IMR-90 (cell line): ENCODE results near the gene ZNF19. TPM values are rescaled to one million over a fixed set of nuclear protein-coding genes. Genes with fewer than 3 reads are reported as not detected.

ENCODE experiments used
- ATAC-seq: fragments of 200-7000 bp; cut with Tn5 transposase; 2 replicates; pipeline ENCODE4 v1.9.1; 2020; ENCODE audit warnings: low read depth, mild to moderate bottlenecking, moderate library complexity
- BruUV-seq: library from RNA; stranded (reverse); fragments of 400-500 nt; replicated peaks from 2 replicates; lab custom pipeline; 2021; lab: Mats Ljungman, UMichigan
- CTCF ChIA-PET: fragments of 300-600 bp; formaldehyde crosslinking; extraction: SDS; loops from one replicate; lab custom pipeline; 2021; ENCODE audit warnings: antibody characterized with exemption; lab: Yijun Ruan, JAX
- POLR2A ChIA-PET: fragments of 300-600 bp; sonication (Branson Sonifier 250); formaldehyde crosslinking; loops from one replicate; lab custom pipeline; 2022; ENCODE audit warnings: antibody characterized with exemption; ENCODE audit not compliant: unreplicated experiment; lab: Charles Lee
- DNase-seq: peaks from one replicate; pipeline ENCODE4 v3.0.0; 2013
- H2AFZ ChIP-seq: replicated peaks from 2 replicates; pipeline ENCODE3; 2013; ENCODE audit warnings: low read length, mild to moderate bottlenecking; ENCODE audit not compliant: poor library complexity
- H2AK5ac ChIP-seq: 2 replicates; pipeline ENCODE4 v1.6.1; 2013; ENCODE audit warnings: low read depth, low read length, inconsistent platforms
- H2AK9ac ChIP-seq: replicated peaks from 2 replicates; pipeline ENCODE3; 2013; ENCODE audit warnings: mild to moderate bottlenecking, low read depth, low read length, moderate library complexity; ENCODE audit not compliant: poor library complexity
- H2BK120ac ChIP-seq: 2 replicates; pipeline ENCODE4 v1.6.1; 2013; ENCODE audit warnings: low read depth, low read length, inconsistent platforms
- H2BK15ac ChIP-seq: 3 replicates; pipeline ENCODE4 v1.6.1; 2013; ENCODE audit warnings: low read depth, low read length, inconsistent platforms
- H2BK20ac ChIP-seq: 2 replicates; pipeline ENCODE4 v1.6.1; 2013; ENCODE audit warnings: low read depth, mild to moderate bottlenecking, inconsistent platforms, low read length, moderate library complexity
- H2BK5ac ChIP-seq: 2 replicates; pipeline ENCODE4 v1.6.1; 2013; ENCODE audit warnings: mild to moderate bottlenecking, low read depth, low read length, inconsistent platforms; ENCODE audit not compliant: poor library complexity, severe bottlenecking
- H3K14ac ChIP-seq: replicated peaks from 2 replicates; pipeline ENCODE4 v1.6.1; 2013; ENCODE audit warnings: low read depth, low read length, inconsistent platforms
- H3K18ac ChIP-seq: 2 replicates; pipeline ENCODE4 v1.6.1; 2013; ENCODE audit warnings: low read depth, low read length, control low read depth
- H3K23ac ChIP-seq: 2 replicates; pipeline ENCODE4 v1.6.1; 2013; ENCODE audit warnings: low read depth, low read length, inconsistent platforms
- H3K27ac ChIP-seq: 2 replicates; pipeline ENCODE4 v1.5.1; 2013; ENCODE audit warnings: mild to moderate bottlenecking, control low read depth, low read length; ENCODE audit not compliant: insufficient read depth
- H3K27me3 ChIP-seq: 2 replicates; pipeline ENCODE4 v1.6.1; 2013; ENCODE audit warnings: low read length; ENCODE audit not compliant: control insufficient read depth, insufficient read depth
- H3K36me3 ChIP-seq: 2 replicates; pipeline ENCODE4 v1.6.1; 2013; ENCODE audit warnings: low read length, mixed read lengths; ENCODE audit not compliant: control insufficient read depth, insufficient read depth
- H3K4ac ChIP-seq: 2 replicates; pipeline ENCODE4 v1.6.1; 2013; ENCODE audit warnings: low read depth, low read length, inconsistent platforms
- H3K4me1 ChIP-seq: 2 replicates; pipeline ENCODE4 v1.6.1; 2013; ENCODE audit warnings: low read length, mixed read lengths; ENCODE audit not compliant: control insufficient read depth, insufficient read depth
- H3K4me2 ChIP-seq: 2 replicates; pipeline ENCODE4 v1.6.1; 2013; ENCODE audit warnings: low read depth, mild to moderate bottlenecking, control low read depth, low read length, moderate library complexity
- H3K4me3 ChIP-seq: 2 replicates; pipeline ENCODE4 v1.5.1; 2013; ENCODE audit warnings: low read depth, mild to moderate bottlenecking, control low read depth, low read length, moderate library complexity; ENCODE audit not compliant: insufficient read depth
- H3K56ac ChIP-seq: 2 replicates; pipeline ENCODE4 v1.6.1; 2013; ENCODE audit warnings: low read length, inconsistent platforms; ENCODE audit not compliant: insufficient read depth; ENCODE audit errors: extremely low read depth
- H3K79me1 ChIP-seq, 2 experiments: 2 replicates each; pipeline ENCODE4 v1.6.1; 2013; ENCODE audit warnings: low read length in 2 of 2, inconsistent platforms in 1 of 2, low read depth in 1 of 2
- H3K9ac ChIP-seq: 2 replicates; pipeline ENCODE4 v1.6.1; 2013; ENCODE audit warnings: low read depth, low read length, control low read depth
- H3K9me1 ChIP-seq: 2 replicates; pipeline ENCODE4 v1.6.1; 2013; ENCODE audit warnings: low read length, inconsistent platforms; ENCODE audit not compliant: insufficient read depth
- H3K9me3 ChIP-seq: 2 replicates; pipeline ENCODE4 v1.6.1; 2013; ENCODE audit warnings: low read length; ENCODE audit not compliant: control insufficient read depth, insufficient read depth
- H4K20me1 ChIP-seq: 2 replicates; pipeline ENCODE4 v1.6.1; 2013; ENCODE audit warnings: low read length, inconsistent platforms; ENCODE audit not compliant: insufficient read depth
- H4K5ac ChIP-seq: 2 replicates; pipeline ENCODE4 v1.6.1; 2013; ENCODE audit warnings: mild to moderate bottlenecking, low read depth, low read length, control low read depth
- H4K8ac ChIP-seq, 2 experiments: 2 replicates each; pipeline ENCODE4 v1.6.1; 2013; ENCODE audit warnings: low read depth in 2 of 2, low read length in 2 of 2, control low read depth in 1 of 2, inconsistent platforms in 1 of 2
- H4K91ac ChIP-seq: 2 replicates; pipeline ENCODE4 v1.6.1; 2013; ENCODE audit warnings: low read depth, low read length, inconsistent platforms; ENCODE audit not compliant: insufficient read depth
- BHLHE40 ChIP-seq: fragments of 150-350 bp; IDR thresholded peaks from 2 replicates; pipeline ENCODE4 v1.6.1; 2016; ENCODE audit warnings: mild to moderate bottlenecking, low read depth, low read length
- CEBPB ChIP-seq: IDR thresholded peaks from 2 replicates; pipeline ENCODE4 v1.6.1; 2012; ENCODE audit warnings: low read depth, low read length, improper control_type of control experiment
- CHD1 ChIP-seq: IDR thresholded peaks from 2 replicates; pipeline ENCODE4 v1.6.1; 2012; ENCODE audit warnings: low read depth, low read length, improper control_type of control experiment
- FOS ChIP-seq: fragments of 150-350 bp; IDR thresholded peaks from 2 replicates; pipeline ENCODE4 v1.6.1; 2016; ENCODE audit warnings: low read depth, low read length
- MAFK ChIP-seq: IDR thresholded peaks from 2 replicates; pipeline ENCODE4 v1.6.1; 2012; ENCODE audit warnings: low read depth, low read length, improper control_type of control experiment
- MAZ ChIP-seq: IDR thresholded peaks from 2 replicates; pipeline ENCODE4 v1.6.1; 2012; ENCODE audit warnings: low read depth, mild to moderate bottlenecking, low read length, improper control_type of control experiment, moderate library complexity, borderline replicate concordance
- MXI1 ChIP-seq: IDR thresholded peaks from 2 replicates; pipeline ENCODE4 v1.6.1; 2012; ENCODE audit warnings: low read depth, mild to moderate bottlenecking, low read length, moderate library complexity, borderline replicate concordance
- NFE2L2 ChIP-seq: fragments of 150-350 bp; IDR thresholded peaks from 2 replicates; pipeline ENCODE4 v1.6.1; 2016; ENCODE audit warnings: low read depth, mild to moderate bottlenecking, low read length
- POLR2A ChIP-seq: IDR thresholded peaks from 2 replicates; pipeline ENCODE4 v1.6.1; 2012; ENCODE audit warnings: mild to moderate bottlenecking, low read depth, low read length
- RAD21 ChIP-seq: IDR thresholded peaks from 2 replicates; pipeline ENCODE4 v1.6.1; 2012; ENCODE audit warnings: low read length, improper control_type of control experiment
- RCOR1 ChIP-seq: IDR thresholded peaks from 2 replicates; pipeline ENCODE4 v1.6.1; 2012; ENCODE audit warnings: mild to moderate bottlenecking, low read length, improper control_type of control experiment; ENCODE audit not compliant: insufficient replicate concordance
- RFX5 ChIP-seq: IDR thresholded peaks from 2 replicates; pipeline ENCODE4 v1.8.0; 2012; ENCODE audit warnings: low read depth, mild to moderate bottlenecking, low read length, moderate library complexity
- SMC3 ChIP-seq: fragments of 150-350 bp; IDR thresholded peaks from 2 replicates; pipeline ENCODE4 v1.6.1; 2016; ENCODE audit warnings: low read depth, mild to moderate bottlenecking, antibody characterized with exemption, low read length, moderate library complexity
- WGBS, 2 experiments: methylation state at CpG; one replicate each; pipeline versions ENCODE4 v1.1.5 to v1.1.7; 2013; ENCODE audit warnings: missing lambda C conversion rate in 2 of 2; ENCODE audit not compliant: insufficient read length in 1 of 2; ENCODE audit errors: extremely low coverage in 2 of 2; 5-methylcytosine and 5-hydroxymethylcytosine counted together
- dilution Hi-C: fragments of 300-500 bp; cut with HindIII; formaldehyde crosslinking; loops from one replicate; pipeline ENCODE4 v1.14.3; 2018; ENCODE audit warnings: low sequenced_read_pairs; ENCODE audit not compliant: unreplicated experiment
- in situ Hi-C: fragments of 300-500 bp; cut with MboI; formaldehyde crosslinking; loops from 3 replicates; pipeline ENCODE4 v1.14.3; 2019; ENCODE audit warnings: low sequenced_read_pairs, inconsistent platforms, mixed read lengths
- intact Hi-C: fragments of 100-400 bp; cut with micrococcal nuclease; formaldehyde crosslinking; loops from 2 replicates; pipeline ENCODE4 v1.10.0; 2022
- polyA plus RNA-seq, 3 experiments: library from polyadenylated mRNA; depleted of rRNA; stranded (reverse); fragments of >200 nt; gene quantifications; 2 replicates each; pipeline ENCODE4 v1.2.3, GENCODE V29; 2012; ENCODE audit warnings: low replicate concordance in 1 of 3
- total RNA-seq: library from RNA; depleted of rRNA; stranded (reverse); fragments of >200 nt; gene quantifications from 2 replicates; pipeline ENCODE4 v1.2.3, GENCODE V29; 2012
- TF ChIP-seq, protein P1 (sequence below): fragments of 150-350 bp; IDR thresholded peaks from 2 replicates; pipeline ENCODE4 v1.6.1; 2017; ENCODE audit warnings: mild to moderate bottlenecking, antibody characterized with exemption, low read length, low read depth
- TF ChIP-seq, protein P2 (sequence below): conservative IDR thresholded peaks from 2 replicates; pipeline ENCODE4 v1.5.1; 2012; ENCODE audit warnings: mild to moderate bottlenecking, low read depth, low read length, improper control_type of control experiment
- TF ChIP-seq, protein P3 (sequence below): fragments of 150-350 bp; IDR thresholded peaks from 2 replicates; pipeline ENCODE4 v1.6.1; 2016; ENCODE audit warnings: low read depth, mild to moderate bottlenecking, low read length, moderate library complexity, borderline replicate concordance

The ZNF19 gene
- total and polyA plus RNA-seq, 2 of the 4 experiments (the other 2 are of a cell fraction) = 0.89 to 2.9 TPM

DNA sequence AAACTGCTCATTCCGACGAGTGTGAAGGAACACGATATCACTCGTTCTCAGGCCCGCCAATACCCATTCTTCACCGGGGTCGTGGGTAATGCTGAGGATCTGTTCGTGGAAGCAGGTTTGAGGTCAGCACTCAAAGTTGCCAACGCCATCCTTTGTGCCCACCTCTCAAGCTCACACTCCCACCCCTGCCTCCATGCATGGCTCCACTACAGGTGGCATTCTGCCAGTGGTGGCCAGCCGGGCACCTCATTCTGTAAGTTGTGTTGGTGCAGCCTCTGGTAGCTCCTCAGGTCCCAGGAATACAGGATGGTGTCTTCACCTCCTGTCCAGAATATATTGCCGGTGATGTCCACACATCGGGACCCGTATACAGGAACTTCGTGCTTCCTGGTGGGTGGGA lies 57.9 kb downstream of the ZNF19 start:
- no peaks in the 10 kb centered on the region for H3K36me3 ChIP-seq
- no peaks in the 10 kb centered on the region for H3K9me1 ChIP-seq
- dilution Hi-C loops = no loop called here
- H2AK5ac ChIP-seq = no peak overlapping the region
- intact Hi-C loops = no loop called here
- H4K91ac ChIP-seq = no peak overlapping the region
- H3K23ac ChIP-seq = no peak overlapping the region
- H2BK15ac ChIP-seq = no peak overlapping the region
- no peak overlapping the region for H2BK120ac ChIP-seq
- H3K79me1 ChIP-seq = no peaks in the 10 kb centered on the region
- H4K8ac ChIP-seq = no peak overlapping the region
- no peak overlapping the region for H3K14ac ChIP-seq
- no CpG with 5 or more reads among the region's 14 CpGs for WGBS, 2 experiments
- no peak overlapping the region for H2AK9ac ChIP-seq
- DNase-seq (no peak), ATAC-seq (no peak)
- in situ Hi-C loops = no loop called here
- TF ChIP-seq FOS (no peak), MXI1 (no peak), RAD21 (no peak), RFX5 (no peak), NFE2L2 (no peak), BHLHE40 (no peak), CEBPB (no peak), RCOR1 (no peak), MAFK (no peak), POLR2A (no peak), CHD1 (no peak), SMC3 (no peak), MAZ (no peak)
- TF ChIP-seq, protein P1, sequence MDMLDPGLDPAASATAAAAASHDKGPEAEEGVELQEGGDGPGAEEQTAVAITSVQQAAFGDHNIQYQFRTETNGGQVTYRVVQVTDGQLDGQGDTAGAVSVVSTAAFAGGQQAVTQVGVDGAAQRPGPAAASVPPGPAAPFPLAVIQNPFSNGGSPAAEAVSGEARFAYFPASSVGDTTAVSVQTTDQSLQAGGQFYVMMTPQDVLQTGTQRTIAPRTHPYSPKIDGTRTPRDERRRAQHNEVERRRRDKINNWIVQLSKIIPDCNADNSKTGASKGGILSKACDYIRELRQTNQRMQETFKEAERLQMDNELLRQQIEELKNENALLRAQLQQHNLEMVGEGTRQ = no peak
- TF ChIP-seq, protein P2, sequence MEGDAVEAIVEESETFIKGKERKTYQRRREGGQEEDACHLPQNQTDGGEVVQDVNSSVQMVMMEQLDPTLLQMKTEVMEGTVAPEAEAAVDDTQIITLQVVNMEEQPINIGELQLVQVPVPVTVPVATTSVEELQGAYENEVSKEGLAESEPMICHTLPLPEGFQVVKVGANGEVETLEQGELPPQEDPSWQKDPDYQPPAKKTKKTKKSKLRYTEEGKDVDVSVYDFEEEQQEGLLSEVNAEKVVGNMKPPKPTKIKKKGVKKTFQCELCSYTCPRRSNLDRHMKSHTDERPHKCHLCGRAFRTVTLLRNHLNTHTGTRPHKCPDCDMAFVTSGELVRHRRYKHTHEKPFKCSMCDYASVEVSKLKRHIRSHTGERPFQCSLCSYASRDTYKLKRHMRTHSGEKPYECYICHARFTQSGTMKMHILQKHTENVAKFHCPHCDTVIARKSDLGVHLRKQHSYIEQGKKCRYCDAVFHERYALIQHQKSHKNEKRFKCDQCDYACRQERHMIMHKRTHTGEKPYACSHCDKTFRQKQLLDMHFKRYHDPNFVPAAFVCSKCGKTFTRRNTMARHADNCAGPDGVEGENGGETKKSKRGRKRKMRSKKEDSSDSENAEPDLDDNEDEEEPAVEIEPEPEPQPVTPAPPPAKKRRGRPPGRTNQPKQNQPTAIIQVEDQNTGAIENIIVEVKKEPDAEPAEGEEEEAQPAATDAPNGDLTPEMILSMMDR = no peak
- TF ChIP-seq, protein P3, sequence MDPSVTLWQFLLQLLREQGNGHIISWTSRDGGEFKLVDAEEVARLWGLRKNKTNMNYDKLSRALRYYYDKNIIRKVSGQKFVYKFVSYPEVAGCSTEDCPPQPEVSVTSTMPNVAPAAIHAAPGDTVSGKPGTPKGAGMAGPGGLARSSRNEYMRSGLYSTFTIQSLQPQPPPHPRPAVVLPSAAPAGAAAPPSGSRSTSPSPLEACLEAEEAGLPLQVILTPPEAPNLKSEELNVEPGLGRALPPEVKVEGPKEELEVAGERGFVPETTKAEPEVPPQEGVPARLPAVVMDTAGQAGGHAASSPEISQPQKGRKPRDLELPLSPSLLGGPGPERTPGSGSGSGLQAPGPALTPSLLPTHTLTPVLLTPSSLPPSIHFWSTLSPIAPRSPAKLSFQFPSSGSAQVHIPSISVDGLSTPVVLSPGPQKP = no peak
- H4K20me1 ChIP-seq = no peaks in the 10 kb centered on the region
- no peak overlapping the region for H3K4me2 ChIP-seq
- H3K4me3 ChIP-seq = no peak overlapping the region
- H3K27me3 ChIP-seq = peaks cover 4% of the 10 kb centered on the region
- H3K18ac ChIP-seq = no peak overlapping the region
- H2BK5ac ChIP-seq = no peak overlapping the region
- CTCF ChIA-PET = no interaction called here
- no peak overlapping the region for H2AFZ ChIP-seq
- BruUV-seq = no TSS peak
- H3K4ac ChIP-seq = no peak overlapping the region
- no peaks in the 10 kb centered on the region for H3K9me3 ChIP-seq
- no peak overlapping the region for H4K5ac ChIP-seq
- no peak overlapping the region for H2BK20ac ChIP-seq
- no peak overlapping the region for H3K27ac ChIP-seq
- H3K9ac ChIP-seq = no peak overlapping the region
- H3K56ac ChIP-seq = no peak overlapping the region
- POLR2A ChIA-PET = no interaction called here
- H3K4me1 ChIP-seq = no peaks in the 10 kb centered on the region
